Keratinocyte (primary cell): Measurements from ENCODE around the gene INS. TPM values are rescaled to one million over a fixed set of nuclear protein-coding genes. Genes with fewer than 3 reads are reported as not detected.

Source experiments
- DNase-seq: peaks from one replicate; pipeline ENCODE4 v3.0.0-alpha.2; 2011; ENCODE audit warnings: low read depth, missing footprints, low spot score
- FAIRE-seq: peaks from 2 replicates; lab custom pipeline; 2011; peaks lifted over from hg19 to GRCh38; lab: Jason Lieb, UNC
- H2AFZ ChIP-seq: 2 replicates; pipeline ENCODE4 v1.6.0; 2012; ENCODE audit warnings: low read length, control low read depth, inconsistent platforms; ENCODE audit not compliant: control insufficient read depth
- H3K27ac ChIP-seq: 2 replicates; pipeline ENCODE4 v1.5.1; 2011; ENCODE audit warnings: low read length; ENCODE audit not compliant: control insufficient read depth, insufficient read depth
- H3K27me3 ChIP-seq: 3 replicates; pipeline ENCODE4 v1.6.0; 2011; ENCODE audit warnings: low read length; ENCODE audit not compliant: control insufficient read depth, insufficient read depth; ENCODE audit errors: extremely low read depth
- H3K36me3 ChIP-seq, 2 experiments: 2 replicates in 1 of 2; 3 replicates in 1 of 2; pipeline ENCODE4 v1.5.1; 2011; ENCODE audit warnings: low read length in 2 of 2, mild to moderate bottlenecking in 1 of 2; ENCODE audit not compliant: control insufficient read depth in 2 of 2, insufficient read depth in 2 of 2; ENCODE audit errors: extremely low read depth in 1 of 2
- H3K4me1 ChIP-seq: 3 replicates; pipeline ENCODE4 v1.5.1; 2011; ENCODE audit warnings: low read length; ENCODE audit not compliant: control insufficient read depth, insufficient read depth; ENCODE audit errors: extremely low read depth
- H3K4me2 ChIP-seq: 3 replicates; pipeline ENCODE4 v1.6.0; 2011; ENCODE audit warnings: low read depth, low read length; ENCODE audit not compliant: control insufficient read depth, insufficient read depth; ENCODE audit errors: extremely low read depth
- H3K4me3 ChIP-seq, 3 experiments: fragments of 200-600 bp in 1 of 3; sonication (generic) in 1 of 3; 2 replicates in 2 of 3; 3 replicates in 1 of 3; pipeline ENCODE4 v1.5.1; 2011 to 2016; ENCODE audit warnings: low read length in 3 of 3, mild to moderate bottlenecking in 3 of 3, control low read depth in 2 of 3, inconsistent platforms in 1 of 3, low read depth in 1 of 3, mixed read lengths in 1 of 3, mixed run types in 1 of 3, moderate library complexity in 1 of 3; ENCODE audit not compliant: control insufficient read depth in 2 of 3, insufficient read depth in 2 of 3; ENCODE audit errors: extremely low read depth in 1 of 3
- H3K79me2 ChIP-seq: 2 replicates; pipeline ENCODE4 v1.6.0; 2012; ENCODE audit warnings: low read length; ENCODE audit not compliant: control insufficient read depth, insufficient read depth
- H3K9ac ChIP-seq: 3 replicates; pipeline ENCODE4 v1.6.0; 2011; ENCODE audit warnings: low read length; ENCODE audit not compliant: control insufficient read depth, insufficient read depth; ENCODE audit errors: extremely low read depth
- H3K9me1 ChIP-seq: 3 replicates; pipeline ENCODE4 v1.6.0; 2011; ENCODE audit warnings: low read length; ENCODE audit not compliant: control insufficient read depth, insufficient read depth; ENCODE audit errors: extremely low read depth
- H3K9me3 ChIP-seq: 2 replicates; pipeline ENCODE4 v1.5.1; 2012; ENCODE audit warnings: low read depth, low read length; ENCODE audit not compliant: control insufficient read depth
- H4K20me1 ChIP-seq: 3 replicates; pipeline ENCODE4 v1.6.0; 2011; ENCODE audit warnings: low read length; ENCODE audit not compliant: control insufficient read depth, insufficient read depth; ENCODE audit errors: extremely low read depth
- EZH2 ChIP-seq: IDR thresholded peaks from one replicate; pipeline ENCODE4 v1.6.1; 2012; ENCODE audit warnings: inconsistent platforms, mild to moderate bottlenecking, low read length, moderate library complexity
- dilution Hi-C: fragments of 300-500 bp; cut with MboI; formaldehyde crosslinking; loops from one replicate; pipeline ENCODE4 v1.7.0; 2020; ENCODE audit warnings: low sequenced_read_pairs; ENCODE audit not compliant: extremely low pct_ligation_motif_present
- polyA plus RNA-seq, 5 experiments: library from polyadenylated mRNA; depleted of rRNA in 3 of 5; stranded (reverse) in 3 of 5; stranded (forward) in 1 of 5; unstranded in 1 of 5; fragments of >200 nt; gene quantifications; 1 replicate in 1 of 5; 2 replicates in 3 of 5; 3 replicates in 1 of 5; pipeline versions ENCODE4 v1.2.1 to v1.2.3, GENCODE V29; 2011 to 2012; ENCODE audit warnings: missing spikeins in 2 of 5, low read depth in 1 of 5, low replicate concordance in 1 of 5
- TF ChIP-seq, protein P1 (sequence below), 3 experiments: IDR thresholded peaks in 1 of 3; conservative IDR thresholded peaks in 1 of 3; optimal IDR thresholded peaks in 1 of 3; 2 replicates in 2 of 3; 3 replicates in 1 of 3; pipeline versions ENCODE3 to v1.5.1; 2011; ENCODE audit warnings: low read length in 3 of 3, mild to moderate bottlenecking in 3 of 3, moderate library complexity in 2 of 3, control low read depth in 1 of 3, inconsistent platforms in 1 of 3; ENCODE audit not compliant: insufficient read depth in 2 of 3; ENCODE audit errors: extremely low read depth in 1 of 3

The INS gene
- polyA plus RNA-seq, 1 donor (not counting 4 experiments of a cell fraction or from before 2014, with no cell fraction given): not detected

- no peak overlapping the region for H3K9ac ChIP-seq
- no peaks in the 10 kb centered on the region for H4K20me1 ChIP-seq
- DNase-seq: no peak
- TF ChIP-seq EZH2: no peak
- TF ChIP-seq, protein P1, sequence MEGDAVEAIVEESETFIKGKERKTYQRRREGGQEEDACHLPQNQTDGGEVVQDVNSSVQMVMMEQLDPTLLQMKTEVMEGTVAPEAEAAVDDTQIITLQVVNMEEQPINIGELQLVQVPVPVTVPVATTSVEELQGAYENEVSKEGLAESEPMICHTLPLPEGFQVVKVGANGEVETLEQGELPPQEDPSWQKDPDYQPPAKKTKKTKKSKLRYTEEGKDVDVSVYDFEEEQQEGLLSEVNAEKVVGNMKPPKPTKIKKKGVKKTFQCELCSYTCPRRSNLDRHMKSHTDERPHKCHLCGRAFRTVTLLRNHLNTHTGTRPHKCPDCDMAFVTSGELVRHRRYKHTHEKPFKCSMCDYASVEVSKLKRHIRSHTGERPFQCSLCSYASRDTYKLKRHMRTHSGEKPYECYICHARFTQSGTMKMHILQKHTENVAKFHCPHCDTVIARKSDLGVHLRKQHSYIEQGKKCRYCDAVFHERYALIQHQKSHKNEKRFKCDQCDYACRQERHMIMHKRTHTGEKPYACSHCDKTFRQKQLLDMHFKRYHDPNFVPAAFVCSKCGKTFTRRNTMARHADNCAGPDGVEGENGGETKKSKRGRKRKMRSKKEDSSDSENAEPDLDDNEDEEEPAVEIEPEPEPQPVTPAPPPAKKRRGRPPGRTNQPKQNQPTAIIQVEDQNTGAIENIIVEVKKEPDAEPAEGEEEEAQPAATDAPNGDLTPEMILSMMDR (optimal IDR thresholded peaks at IDR 0.05 in 1 of 3, IDR thresholded peaks at IDR 0.05 in 1 of 3, conservative IDR thresholded peaks at IDR 0.05 in 1 of 3; ENCODE audit: extremely low read depth in 1 of 3, insufficient read depth in 2 of 3, low read length in 3 of 3): no peak
- no peaks in the 10 kb centered on the region for H3K79me2 ChIP-seq
- H3K27me3 ChIP-seq: no peaks in the 10 kb centered on the region
- dilution Hi-C loops: no loop called here
- H3K4me3 ChIP-seq: no peak overlapping the region
- H2AFZ ChIP-seq: no peak overlapping the region
- no peak overlapping the region for H3K4me2 ChIP-seq
- no peaks in the 10 kb centered on the region for H3K9me3 ChIP-seq
- no peak overlapping the region for H3K27ac ChIP-seq
- H3K4me1 ChIP-seq: no peaks in the 10 kb centered on the region
- no peak for FAIRE-seq
- no peaks in the 10 kb centered on the region for H3K36me3 ChIP-seq
- no peaks in the 10 kb centered on the region for H3K9me1 ChIP-seq
These were observed 6.4 kb upstream of the INS start for GRCh38 chr11:2167141-2168045.

- dilution Hi-C loops: no loop called here
- H2AFZ ChIP-seq: peak overlapping the region; percentile 60
- peak overlapping the region; percentile 10 for H3K4me2 ChIP-seq
- peak overlapping the region; percentile 15 for H3K9ac ChIP-seq
- peak overlapping the region in 1 of 3 experiments; percentile 5 for H3K4me3 ChIP-seq
- no peak overlapping the region for H3K27ac ChIP-seq
- no peaks in the 10 kb centered on the region for H3K27me3 ChIP-seq
- FAIRE-seq (no peak), DNase-seq (no peak)
- H3K4me1 ChIP-seq: no peaks in the 10 kb centered on the region
- no peaks in the 10 kb centered on the region for H4K20me1 ChIP-seq
- no peaks in the 10 kb centered on the region for H3K9me3 ChIP-seq
- H3K9me1 ChIP-seq: no peaks in the 10 kb centered on the region
- TF ChIP-seq EZH2: no peak
- TF ChIP-seq, protein P1 (optimal IDR thresholded peaks at IDR 0.05 in 1 of 3, IDR thresholded peaks at IDR 0.05 in 1 of 3, conservative IDR thresholded peaks at IDR 0.05 in 1 of 3; ENCODE audit: extremely low read depth in 1 of 3, insufficient read depth in 2 of 3, low read length in 3 of 3): peak; percentile 56 to 95 (median 87)
- H3K79me2 ChIP-seq: no peaks in the 10 kb centered on the region
- H3K36me3 ChIP-seq: no peaks in the 10 kb centered on the region
These were observed 5.3 kb upstream of the INS start for GRCh38 chr11:2166091-2166851.
